Limb (tissue), 2 donors: ENCODE measurements around the gene KIAA0930.

Experiments
- DNase-seq, 2 donors: peaks; one replicate each; pipeline ENCODE4 v3.0.0-alpha.2; 2016; ENCODE audit errors: extremely low spot score in 2 of 2

KIAA0930 gene

GRCh38 chr22:45180146-45180679 is 60.5 kb downstream of the KIAA0930 start:
- no peak for DNase-seq

- no peak for DNase-seq
These were observed 61.2 kb downstream of the KIAA0930 start for GRCh38 chr22:45179276-45180049.

- DNase-seq: no peak
These were observed 67.7 kb downstream of the KIAA0930 start for GRCh38 chr22:45172881-45173585.

GRCh38 chr22:45171830-45172229 is 68.9 kb downstream of the KIAA0930 start:
- no peak for DNase-seq

DNA sequence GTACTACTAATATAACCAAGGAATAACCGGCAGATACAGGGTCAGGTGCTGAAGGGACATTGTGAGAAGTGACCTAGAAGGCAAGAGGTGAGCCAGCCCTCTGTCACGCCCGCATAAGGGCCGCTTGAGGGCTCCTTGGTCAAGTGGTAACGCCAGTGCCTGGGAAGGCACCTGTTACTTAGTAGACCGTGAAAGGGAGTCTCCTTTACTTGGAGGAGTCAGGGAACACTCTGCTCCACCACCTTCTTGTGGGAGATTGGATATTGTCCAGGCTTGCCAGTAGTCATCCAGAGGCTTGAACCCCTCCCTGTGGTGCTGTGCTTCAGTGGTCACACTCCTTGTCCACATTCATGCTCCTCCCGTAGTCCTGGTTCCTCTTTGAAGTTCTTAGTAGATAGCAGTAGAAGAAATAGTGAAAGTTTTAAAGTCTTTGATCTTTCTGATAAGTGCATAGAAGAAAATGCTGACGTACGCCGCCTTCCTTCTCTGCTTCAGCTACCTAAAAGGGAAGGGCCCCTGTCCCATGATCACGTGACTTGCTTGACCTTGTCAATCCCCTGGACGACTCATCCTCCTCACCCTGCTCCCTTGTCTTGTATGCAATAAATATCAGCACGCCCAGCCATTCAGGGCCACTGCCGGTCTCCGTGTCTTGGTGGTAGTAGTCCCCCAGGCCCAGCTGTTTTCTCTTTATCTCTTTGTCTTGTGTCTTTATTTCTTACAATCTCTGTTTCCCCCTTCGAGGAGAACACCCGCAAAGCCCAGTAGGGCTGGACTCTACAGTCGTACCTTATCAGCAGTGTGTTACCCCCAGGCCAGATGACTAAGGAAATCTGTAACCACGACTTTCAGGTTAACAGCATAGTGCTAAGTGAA is 70.9 kb downstream of the KIAA0930 start:
- no peak for DNase-seq

DNA sequence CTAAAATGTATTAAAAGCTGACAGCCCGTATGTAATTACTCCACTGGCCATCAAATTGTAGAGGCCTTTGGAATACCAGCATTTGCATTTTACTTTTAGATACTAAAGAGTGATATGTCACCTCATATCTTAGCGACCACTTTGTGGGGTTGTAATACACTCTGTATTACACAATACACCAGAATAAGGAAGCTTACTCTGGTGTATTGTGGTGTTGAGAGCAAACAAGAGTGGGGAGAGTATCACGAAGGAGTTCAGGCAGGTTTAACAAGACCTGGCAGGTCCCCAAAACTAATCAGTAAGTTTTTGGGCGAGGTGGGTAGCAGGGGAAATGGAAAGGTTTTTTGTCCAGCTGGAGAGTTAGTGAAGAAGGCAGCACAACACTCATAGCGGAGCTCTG is 73.8 kb downstream of the KIAA0930 start:
- no peak for DNase-seq

DNA sequence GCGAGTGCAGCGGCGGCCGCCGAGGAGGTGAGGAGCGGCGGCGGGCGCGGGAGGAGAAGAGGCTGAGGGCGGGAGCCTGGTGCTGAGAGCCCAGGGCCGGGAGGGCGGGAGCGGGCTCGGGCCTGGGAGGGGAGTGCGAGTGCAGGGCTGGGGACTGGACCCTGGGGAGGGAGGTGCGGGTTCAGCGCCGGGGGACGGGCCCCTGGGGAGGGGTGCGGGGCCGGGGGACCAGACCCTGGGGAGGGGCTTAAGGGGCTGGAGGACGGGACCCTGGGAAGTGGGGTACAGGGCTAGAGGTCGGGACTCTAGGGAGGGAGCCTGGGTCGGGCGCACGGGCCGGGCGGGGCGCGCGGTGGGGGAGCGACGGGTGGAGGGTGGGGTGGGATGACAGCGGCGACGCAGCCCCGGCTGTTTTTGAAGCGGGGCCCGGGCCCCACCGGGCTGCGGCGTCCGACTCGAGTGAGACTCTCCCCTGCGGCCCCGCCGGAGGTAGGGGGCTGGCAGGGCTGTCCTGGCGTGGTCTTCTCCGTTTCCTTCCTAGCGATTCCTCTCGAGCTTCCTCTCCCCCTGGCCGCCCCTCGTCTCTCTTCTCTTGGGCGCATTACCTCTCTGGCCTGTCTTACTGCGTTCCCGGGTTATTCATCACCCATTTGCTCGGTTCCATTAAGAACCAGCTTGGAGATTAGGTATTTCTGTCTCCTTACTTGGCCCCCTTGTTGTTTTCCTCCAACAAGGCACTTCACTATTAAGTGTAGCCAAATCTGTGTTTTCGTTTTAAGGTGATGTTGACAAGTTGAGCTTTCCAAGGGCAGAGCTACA is 76.2 kb downstream of the KIAA0930 start:
- peak in 1 of 2 donors; percentile 68 for DNase-seq

DNA sequence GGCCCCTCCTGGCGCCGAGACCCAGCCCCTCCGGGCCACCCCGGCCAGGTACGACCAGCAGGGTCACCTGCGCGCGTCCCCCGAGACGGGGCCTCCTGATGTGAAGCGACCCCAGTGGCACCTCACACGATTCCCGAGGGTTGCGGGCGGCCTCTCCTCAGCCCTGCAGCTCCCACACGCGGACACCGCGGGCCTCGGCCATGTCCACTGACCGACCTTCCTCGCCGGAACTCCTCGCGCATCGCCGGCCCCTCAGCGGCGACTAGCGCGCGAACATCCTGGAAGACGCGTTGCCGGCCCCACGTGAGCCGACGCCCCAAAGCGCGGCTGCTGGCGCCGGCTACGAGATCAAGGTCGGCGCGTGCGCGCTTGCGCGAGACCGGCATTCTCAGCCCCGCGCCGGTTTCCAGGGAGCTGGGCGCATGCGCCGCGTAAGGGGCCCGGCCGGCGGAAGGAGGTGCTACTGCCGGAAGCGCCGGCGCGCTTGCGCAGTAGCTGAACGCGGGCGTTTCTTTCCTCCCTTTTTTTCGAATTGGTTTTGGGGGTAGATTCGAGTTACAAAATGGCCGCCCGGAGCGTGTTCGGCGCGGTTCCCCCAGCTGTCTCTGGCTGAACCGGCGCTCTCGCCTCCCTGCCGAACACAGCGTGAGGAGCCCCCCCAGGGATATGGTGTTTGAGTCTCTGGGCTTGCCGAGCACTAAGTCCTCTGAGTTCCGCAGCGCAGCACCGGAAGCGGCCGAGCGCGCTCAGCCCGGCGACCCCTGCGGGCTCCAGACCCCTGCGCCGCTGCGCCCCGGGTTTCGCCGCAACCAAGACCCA is 77.0 kb downstream of the KIAA0930 start, which contains the start of gene NUP50:
NUP50 (plus strand) TSS at position 475 of the 819 bp plus-strand sequence. CDS start 4,253 bp downstream, outside the sequence.
- DNase-seq: peak; percentile 96 to 98

DNA sequence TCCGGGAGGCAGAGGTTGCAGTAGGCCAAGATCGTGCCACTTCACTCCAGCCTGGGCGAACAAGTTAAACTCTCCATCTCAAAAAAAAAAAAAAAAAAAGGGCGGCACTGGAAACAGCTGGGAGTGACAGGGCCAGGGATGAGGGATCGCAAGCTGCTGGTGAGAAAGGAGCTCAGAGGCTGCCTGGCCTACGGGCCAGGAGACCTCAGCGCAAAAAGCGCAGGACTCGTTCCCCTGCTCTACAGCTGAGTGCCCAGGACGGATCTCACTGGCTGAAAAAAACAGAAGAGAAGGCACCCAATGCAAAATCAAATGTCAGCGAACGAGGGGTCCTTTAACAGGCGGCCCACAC is 77.6 kb downstream of the KIAA0930 start:
- peak in 1 of 2 donors; percentile 22 for DNase-seq

DNA sequence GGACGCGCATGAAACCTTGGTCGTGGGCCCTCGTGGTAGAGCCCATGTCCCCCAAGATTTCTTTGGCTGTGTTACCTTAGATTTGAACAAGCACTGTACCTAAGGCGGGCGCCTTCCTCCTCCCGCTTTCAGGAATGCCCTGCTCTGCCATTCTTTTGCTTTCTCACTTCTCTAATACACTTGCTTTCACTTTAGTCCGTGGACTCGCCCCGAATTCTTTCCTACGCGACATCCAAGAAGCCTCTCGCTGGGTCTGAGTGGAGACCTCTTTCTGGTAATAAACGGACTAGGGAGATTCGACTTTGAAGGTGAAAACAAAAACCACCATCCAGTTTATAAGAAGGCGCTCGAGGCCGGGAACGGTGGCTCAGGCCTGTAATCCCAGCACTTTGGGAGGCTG is 78.2 kb downstream of the KIAA0930 start:
- DNase-seq: no peak

DNA sequence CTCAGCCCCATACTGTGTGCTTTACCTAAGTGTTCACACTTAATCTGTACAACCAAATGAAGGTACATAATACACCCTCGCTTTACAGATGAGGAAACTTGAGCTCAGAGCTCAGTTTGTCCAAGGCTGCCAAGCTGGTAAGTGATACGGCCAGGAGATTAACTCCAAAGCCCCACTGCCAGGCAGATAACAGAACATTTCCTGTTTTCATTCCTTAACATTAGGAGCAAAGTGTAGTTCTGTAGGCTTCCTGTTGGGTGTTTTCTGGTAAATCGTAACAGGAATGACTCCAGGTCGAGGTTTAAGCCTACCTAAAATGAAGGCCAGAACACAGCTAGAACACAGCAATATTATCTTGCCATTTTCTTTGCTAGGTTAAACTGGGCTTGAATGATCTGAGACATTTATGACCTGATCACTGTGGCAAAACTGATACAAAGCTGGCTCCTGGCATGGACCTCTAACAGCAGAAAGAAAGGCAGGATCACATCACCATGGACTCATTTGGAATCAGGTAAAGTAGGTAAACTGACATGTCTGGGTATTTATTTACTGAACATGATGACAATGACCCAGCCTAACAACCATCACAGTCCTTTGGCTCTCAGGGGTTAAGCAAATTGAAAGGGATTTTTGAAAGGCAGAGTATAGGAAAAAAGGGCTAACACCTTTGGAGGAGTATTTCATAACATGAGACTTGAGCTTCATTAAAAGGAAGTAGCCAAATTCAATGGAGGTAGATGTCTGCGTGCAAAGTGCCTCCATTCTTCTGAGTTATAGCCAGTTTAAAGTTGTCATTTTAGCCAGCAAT is 80.8 kb downstream of the KIAA0930 start:
- no peak for DNase-seq

- no peak for DNase-seq
These were observed 82.8 kb downstream of the KIAA0930 start for GRCh38 chr22:45157907-45158306.

- no peak for DNase-seq
These were observed 85.4 kb downstream of the KIAA0930 start for GRCh38 chr22:45155050-45155840.

DNA sequence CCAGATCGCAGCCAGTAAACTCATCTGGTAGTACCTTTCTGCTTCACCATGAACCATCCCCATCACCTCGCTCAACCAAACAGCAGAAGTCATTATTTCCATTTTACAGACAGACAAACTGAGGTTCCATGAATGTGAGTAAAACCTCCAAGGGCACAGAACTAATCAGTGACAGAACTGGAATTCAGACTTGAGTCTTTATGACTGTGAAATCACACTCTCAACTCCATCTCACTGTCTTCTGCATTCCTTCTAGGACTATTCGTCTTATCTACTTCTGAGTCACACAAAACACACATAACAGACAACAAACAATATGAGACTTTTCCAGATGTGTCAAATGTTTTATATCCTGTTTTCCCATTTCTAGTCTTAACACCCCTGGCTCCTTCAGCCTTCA is 86.3 kb downstream of the KIAA0930 start:
- DNase-seq: no peak

DNA sequence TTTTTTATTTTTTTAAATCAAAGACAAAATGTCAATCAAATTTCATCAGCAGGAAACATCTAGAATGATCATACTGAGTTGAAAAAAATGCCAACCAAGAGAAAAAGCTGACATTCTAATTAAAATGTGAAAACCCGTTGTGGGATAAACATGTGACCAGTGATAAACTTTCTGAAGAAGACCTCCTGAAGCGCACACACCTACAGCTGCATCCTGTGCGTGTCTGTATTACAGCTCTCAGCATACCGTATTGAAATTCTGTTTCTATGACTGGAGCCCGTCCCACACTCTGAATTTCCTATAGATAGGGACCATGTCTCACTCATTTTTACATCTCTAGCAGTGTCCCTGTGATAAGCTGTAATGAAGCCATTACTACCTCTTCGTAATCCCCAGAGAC is 89.2 kb downstream of the KIAA0930 start:
- no peak for DNase-seq

DNA sequence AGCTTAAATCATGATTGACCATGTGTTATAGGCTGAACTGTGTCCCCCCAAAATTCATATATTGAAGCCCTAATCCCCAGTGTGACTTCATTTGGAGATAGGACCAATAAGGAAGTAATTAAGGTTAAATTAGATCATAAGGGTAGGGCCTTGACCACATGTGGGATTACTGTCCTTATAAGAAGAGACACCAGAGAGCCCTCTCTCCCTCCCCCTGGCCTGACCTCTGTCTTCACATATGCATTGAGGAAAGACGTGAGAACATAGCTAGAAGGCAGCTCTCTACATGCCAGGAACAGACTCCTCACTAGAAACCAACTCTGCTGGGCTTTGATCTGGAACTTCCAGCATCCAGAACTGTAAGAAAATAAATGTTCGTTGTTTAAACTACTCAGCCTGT is 90.6 kb downstream of the KIAA0930 start:
- no peak for DNase-seq

DNA sequence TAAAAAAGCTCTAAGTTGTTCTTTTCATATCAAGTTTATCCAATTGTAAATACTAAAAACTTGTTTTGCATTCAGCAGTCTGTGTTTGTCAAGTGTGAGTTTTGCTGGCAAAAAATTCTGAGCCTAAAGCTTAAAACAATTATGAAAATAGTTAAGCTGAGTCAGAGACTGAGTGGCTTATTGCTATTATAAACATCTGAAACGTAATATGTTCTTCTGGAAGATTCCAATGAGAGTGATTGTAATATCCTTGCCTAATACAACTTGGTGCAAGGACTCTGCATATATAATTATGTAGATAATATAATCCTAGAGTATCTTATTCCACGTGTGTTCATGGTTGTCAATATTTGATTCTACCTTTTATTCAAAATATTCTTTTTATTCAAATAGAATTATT is 91.0 kb downstream of the KIAA0930 start:
- DNase-seq: no peak

DNA sequence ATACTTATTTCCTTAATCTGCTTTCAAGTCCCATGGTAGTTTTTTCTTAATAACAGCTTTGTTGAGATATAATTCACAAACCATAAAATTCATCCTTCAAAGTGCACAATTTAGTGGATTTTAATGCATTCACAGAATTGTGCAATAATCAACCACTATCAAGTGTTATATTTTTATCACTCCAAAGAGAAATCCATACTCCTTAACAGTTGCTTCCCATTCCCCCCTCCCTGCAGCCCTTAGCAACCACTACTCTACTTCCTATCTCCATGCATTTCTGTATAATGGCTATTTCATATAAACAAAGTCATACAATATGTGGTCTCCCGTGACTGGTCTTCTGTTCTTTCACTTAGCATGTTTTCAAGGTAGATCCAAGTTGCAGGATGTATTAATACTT is 95.8 kb downstream of the KIAA0930 start:
- DNase-seq: no peak
